Choroid plexus epithelial cell (primary cell): ENCODE results near the gene MCEE.
A peak's percentile ranks its signal among the peaks of the same experiment; 100 is the strongest.
"Not testable (repeated sequence)": the region's sequence is repeated elsewhere in the genome, so short reads cannot be mapped to it uniquely, and the experiment has no call there.

Source experiments
- DNase-seq: peaks from one replicate; pipeline ENCODE4 v3.0.0-alpha.2; 2010; ENCODE audit warnings: low read depth
- H3K4me3 ChIP-seq: 2 replicates; pipeline ENCODE4 v1.5.1; 2011; ENCODE audit warnings: low read depth, mild to moderate bottlenecking, control low read depth, low read length, moderate library complexity
- TF ChIP-seq, protein P1 (sequence below): conservative IDR thresholded peaks from 2 replicates; pipeline ENCODE4 v1.5.1; 2011; ENCODE audit warnings: low read depth, mild to moderate bottlenecking, control low read depth, inconsistent platforms, low read length, moderate library complexity

MCEE gene

DNA sequence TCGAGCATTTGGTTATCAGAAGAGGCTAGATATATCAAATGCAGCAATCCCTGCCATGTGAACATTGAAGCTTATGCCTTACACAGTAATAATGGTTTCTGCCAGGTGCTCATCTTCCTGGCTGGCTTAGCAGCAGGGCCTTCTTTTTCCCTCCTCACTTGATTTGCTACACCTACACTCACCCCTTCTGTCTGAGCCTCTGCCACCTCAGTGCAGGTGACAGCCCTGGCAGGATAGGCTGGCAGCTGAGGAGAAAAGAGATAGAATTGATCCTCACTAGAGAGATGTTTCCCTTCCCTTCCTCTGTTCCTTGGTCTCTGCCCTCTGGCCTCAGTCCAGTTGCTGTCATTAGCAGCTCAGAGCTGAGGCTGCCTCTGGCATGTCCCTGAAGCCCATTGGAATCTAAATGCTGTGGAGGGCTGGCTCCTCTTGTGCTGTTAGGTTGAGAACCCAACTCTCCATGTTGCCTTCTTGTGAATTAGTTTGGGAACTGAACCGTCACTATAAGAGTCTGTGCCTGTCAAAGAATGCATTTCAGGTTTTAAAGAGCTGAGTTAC, 18.6 kb upstream of the MCEE start:
- no peak for DNase-seq
- H3K4me3 ChIP-seq = no peak overlapping the region
- TF ChIP-seq, protein P1, sequence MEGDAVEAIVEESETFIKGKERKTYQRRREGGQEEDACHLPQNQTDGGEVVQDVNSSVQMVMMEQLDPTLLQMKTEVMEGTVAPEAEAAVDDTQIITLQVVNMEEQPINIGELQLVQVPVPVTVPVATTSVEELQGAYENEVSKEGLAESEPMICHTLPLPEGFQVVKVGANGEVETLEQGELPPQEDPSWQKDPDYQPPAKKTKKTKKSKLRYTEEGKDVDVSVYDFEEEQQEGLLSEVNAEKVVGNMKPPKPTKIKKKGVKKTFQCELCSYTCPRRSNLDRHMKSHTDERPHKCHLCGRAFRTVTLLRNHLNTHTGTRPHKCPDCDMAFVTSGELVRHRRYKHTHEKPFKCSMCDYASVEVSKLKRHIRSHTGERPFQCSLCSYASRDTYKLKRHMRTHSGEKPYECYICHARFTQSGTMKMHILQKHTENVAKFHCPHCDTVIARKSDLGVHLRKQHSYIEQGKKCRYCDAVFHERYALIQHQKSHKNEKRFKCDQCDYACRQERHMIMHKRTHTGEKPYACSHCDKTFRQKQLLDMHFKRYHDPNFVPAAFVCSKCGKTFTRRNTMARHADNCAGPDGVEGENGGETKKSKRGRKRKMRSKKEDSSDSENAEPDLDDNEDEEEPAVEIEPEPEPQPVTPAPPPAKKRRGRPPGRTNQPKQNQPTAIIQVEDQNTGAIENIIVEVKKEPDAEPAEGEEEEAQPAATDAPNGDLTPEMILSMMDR = no peak

DNA sequence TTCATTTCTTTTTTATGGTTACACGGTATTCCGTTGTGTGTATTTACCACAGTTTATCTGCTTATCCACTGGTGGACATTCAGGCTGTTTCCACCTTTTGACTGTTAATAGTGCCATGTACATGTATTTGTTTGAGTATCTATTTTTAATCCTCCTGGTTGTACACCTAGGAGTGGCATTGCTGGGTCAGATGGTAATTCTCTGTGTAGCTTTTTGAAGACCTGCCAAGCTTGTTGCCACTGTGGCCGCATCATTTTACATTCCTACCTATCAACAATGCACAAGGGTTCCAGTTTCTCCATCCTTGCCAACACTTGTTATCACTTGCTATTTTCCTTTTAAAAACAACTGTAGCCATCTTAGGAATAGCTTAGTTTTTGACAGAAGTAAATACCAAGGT, 13.8 kb upstream of the MCEE start:
- TF ChIP-seq, protein P1 = no peak
- no peak for DNase-seq
- H3K4me3 ChIP-seq = no peak overlapping the region

DNA sequence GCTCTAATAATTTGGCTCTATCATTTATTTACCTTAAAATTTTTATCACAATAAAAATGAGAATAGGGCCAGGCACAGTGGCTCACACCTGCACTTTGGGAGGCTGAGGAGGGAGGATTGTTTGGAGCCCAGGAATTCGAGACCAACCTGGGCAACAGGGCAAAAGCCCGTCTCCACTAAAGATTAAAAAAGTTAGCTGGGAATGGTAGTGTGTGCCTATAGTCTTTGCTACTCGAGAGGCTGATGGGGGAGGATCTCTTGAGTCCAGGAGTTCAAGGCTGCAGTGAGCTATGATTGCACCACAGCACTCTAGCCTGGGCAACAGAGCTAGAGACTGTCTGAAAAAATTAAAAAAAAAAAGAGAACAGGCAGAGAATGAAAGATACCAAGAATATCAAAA, 6.1 kb upstream of the MCEE start:
- no peak for DNase-seq
- H3K4me3 ChIP-seq = no peak overlapping the region
- TF ChIP-seq, protein P1 = no peak

DNA sequence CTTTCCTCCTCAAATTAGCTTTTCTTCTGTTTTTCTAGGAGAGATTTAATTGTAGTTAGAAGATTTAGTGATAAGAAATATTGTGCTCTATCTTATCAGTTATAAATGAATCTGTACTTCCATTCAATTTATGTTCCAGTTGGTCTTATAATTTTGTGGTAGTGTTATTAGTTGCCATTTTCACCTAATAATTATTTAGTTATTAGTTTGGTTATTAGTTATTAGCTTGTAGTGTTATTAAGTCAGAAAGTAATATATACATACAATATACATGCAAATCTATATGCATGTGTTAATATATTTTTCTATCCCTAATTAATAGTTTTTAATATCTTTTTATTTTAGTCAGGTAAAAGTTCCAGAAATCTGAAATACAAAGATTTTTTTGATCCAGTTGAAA, 3.6 kb upstream of the MCEE start:
- no peak overlapping the region for H3K4me3 ChIP-seq
- TF ChIP-seq, protein P1 = no peak
- no peak for DNase-seq

DNA sequence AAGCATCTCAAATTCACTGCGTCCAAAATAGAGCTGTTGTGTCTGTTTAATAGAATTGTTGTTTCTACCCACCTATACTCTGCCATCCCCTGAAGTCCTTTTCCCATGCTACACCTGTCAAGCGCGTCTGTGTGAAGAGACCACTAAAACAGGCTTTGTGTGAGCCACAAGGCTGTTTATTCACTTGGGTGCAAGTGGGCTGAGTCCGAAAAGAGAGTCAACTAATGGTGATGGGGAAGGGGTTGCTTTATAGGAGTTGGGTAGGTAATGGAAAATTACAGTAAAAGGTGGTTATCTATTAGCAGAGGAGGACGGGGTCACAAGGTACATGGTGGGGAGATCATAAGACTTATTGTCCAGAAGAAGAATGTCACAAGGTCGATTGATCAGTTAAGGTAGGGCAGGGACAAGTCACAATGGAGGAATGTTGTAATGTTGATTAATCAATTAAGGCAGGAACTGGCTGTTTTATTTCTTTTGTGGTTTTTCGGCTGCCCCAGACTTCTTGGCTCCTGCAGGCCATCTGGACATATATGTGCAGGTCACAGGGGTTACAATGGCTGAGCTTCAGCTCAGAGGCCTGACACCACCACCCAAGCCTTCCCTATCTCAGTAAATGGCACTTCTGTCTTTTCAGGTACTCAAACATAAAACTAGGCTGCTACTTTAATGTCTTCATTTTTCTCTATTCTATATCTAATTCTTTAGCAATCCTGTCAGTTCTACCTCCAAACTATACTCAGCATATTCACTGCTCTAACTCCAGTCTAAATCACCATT, 1.5 kb upstream of the MCEE start:
- DNase-seq = not testable (repeated sequence)
- H3K4me3 ChIP-seq = peak overlapping the region; percentile 99

DNA sequence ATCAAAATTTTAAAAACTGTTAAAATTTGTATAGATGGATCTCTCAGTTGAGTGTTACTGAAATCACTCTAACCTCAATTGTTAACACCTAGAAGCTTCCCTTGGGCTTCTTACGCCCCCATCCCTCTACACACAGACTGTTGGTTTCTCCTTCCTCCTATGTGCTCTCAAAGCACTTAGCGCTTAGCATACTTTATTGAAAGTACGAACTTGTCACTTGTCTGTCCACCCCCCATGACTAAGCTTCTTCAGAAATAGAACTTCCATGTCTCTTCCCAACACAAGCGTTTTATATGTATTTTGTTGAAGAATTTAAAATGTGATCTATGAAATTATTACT, 846 bp upstream of the MCEE start:
- peak overlapping the region; percentile 99 for H3K4me3 ChIP-seq
- TF ChIP-seq, protein P1 = no peak
- DNase-seq = peak; percentile 51

DNA sequence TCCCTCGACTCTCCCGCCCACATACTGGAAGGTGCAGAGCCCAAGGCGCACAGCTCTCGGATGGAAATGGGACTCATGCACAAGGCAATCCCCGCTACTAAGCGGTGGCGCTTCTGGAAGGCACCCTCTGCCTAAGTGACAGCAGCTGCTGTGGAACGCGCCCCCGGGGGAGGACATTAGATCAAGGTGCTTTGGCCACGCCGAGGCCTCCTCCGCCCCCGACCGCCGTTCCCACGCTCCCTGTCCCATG, 202 bp downstream of the MCEE start:
- peak overlapping the region; percentile 99 for H3K4me3 ChIP-seq
- DNase-seq = no peak
- TF ChIP-seq, protein P1 = no peak
